Lower leg skin (tissue), 4 donors: ENCODE results near the gene HNRNPH2. TPM values are rescaled to one million over a fixed set of nuclear protein-coding genes. Genes with fewer than 3 reads are reported as not detected.

Experiments
- DNase-seq, 2 donors: peaks; one replicate each; pipeline ENCODE4 v3.0.0-alpha.2; 2019; ENCODE audit warnings: low spot score in 2 of 2
- H3K4me3 ChIP-seq: fragments of 200-600 bp; sonication (generic); 2 replicates; pipeline ENCODE4 v1.5.1; 2017; ENCODE audit warnings: mild to moderate bottlenecking, low read depth; ENCODE audit not compliant: poor library complexity, severe bottlenecking
- CTCF ChIP-seq, 3 donors: fragments of 450-650 bp; IDR thresholded peaks; one replicate each; pipeline ENCODE4 v1.5.1; 2016; ENCODE audit warnings: antibody characterized with exemption in 3 of 3, mild to moderate bottlenecking in 3 of 3, moderate library complexity in 2 of 3
- POLR2A ChIP-seq, 2 donors: fragments of 450-650 bp; IDR thresholded peaks; one replicate each; pipeline ENCODE4 v1.6.1; 2016 to 2017; ENCODE audit warnings: antibody characterized with exemption in 2 of 2, mild to moderate bottlenecking in 1 of 2, moderate library complexity in 1 of 2
- WGBS, 2 donors: methylation state at CpG; one replicate each; pipeline ENCODE4 v1.1.5; 2018; 5-methylcytosine and 5-hydroxymethylcytosine counted together
- intact Hi-C: fragments of 100-400 bp; cut with DNase I; formaldehyde crosslinking; loops from one replicate; pipeline ENCODE4 v1.15.0; 2023; ENCODE audit warnings: low total_unique reads
- total RNA-seq, 4 donors: library from RNA; depleted of rRNA; stranded (reverse); fragments of >200 nt; gene quantifications; one replicate each; pipeline ENCODE4 v1.1.0, GENCODE V29; 2016

Gene HNRNPH2
- total RNA-seq, 4 donors from 2014 or later = 43.5 to 54.7 (median 53.7) TPM

GRCh38 chrX:101427954-101428353 is 19.9 kb downstream of the HNRNPH2 start:
- TF ChIP-seq CTCF (IDR thresholded peaks at IDR 0.05) (no peak), POLR2A (IDR thresholded peaks at IDR 0.05) (no peak)
- intact Hi-C loops = no loop called here
- WGBS, 2 donors = 88 to 98% methylated on average over 2 of the region's 2 CpGs
- no peak for DNase-seq
- no peak overlapping the region for H3K4me3 ChIP-seq

GRCh38 chrX:101429934-101430333 is 21.9 kb downstream of the HNRNPH2 start:
- no peak for DNase-seq
- no peak overlapping the region for H3K4me3 ChIP-seq
- whole genome bisulfite sequencing, 2 donors = 100% methylated on average over 1 of the region's 1 CpG
- TF ChIP-seq CTCF (IDR thresholded peaks at IDR 0.05) = no peak
- TF ChIP-seq POLR2A (IDR thresholded peaks at IDR 0.05) = no peak
- intact Hi-C loops = no loop called here

- no peak for TF ChIP-seq CTCF (IDR thresholded peaks at IDR 0.05)
- TF ChIP-seq POLR2A (IDR thresholded peaks at IDR 0.05) = no peak
- no peak for DNase-seq
- 89 to 93% methylated on average over 2 of the region's 2 CpGs for WGBS, 2 donors
- H3K4me3 ChIP-seq = no peak overlapping the region
- intact Hi-C loops = no loop called here
Measured at GRCh38 chrX:101430457-101431078, 22.5 kb downstream of the HNRNPH2 start.

GRCh38 chrX:101442085-101442484 is 34.1 kb downstream of the HNRNPH2 start:
- intact Hi-C loops = no loop called here
- 75 to 100% methylated on average over 2 of the region's 2 CpGs for WGBS, 2 donors
- no peak for DNase-seq
- TF ChIP-seq POLR2A (IDR thresholded peaks at IDR 0.05) (no peak), CTCF (IDR thresholded peaks at IDR 0.05) (no peak)
- no peak overlapping the region for H3K4me3 ChIP-seq

GRCh38 chrX:101449279-101449678 is 41.3 kb downstream of the HNRNPH2 start:
- TF ChIP-seq POLR2A (IDR thresholded peaks at IDR 0.05) (no peak), CTCF (IDR thresholded peaks at IDR 0.05) (no peak)
- no peak for DNase-seq
- H3K4me3 ChIP-seq = no peak overlapping the region
- 95 to 96% methylated on average over 1 of the region's 1 CpG for WGBS, 2 donors
- intact Hi-C loops = no loop called here

GRCh38 chrX:101450085-101450484 is 42.1 kb downstream of the HNRNPH2 start:
- no peak for DNase-seq
- H3K4me3 ChIP-seq = no peak overlapping the region
- intact Hi-C loops = no loop called here
- WGBS, 2 donors = 66 to 100% methylated on average over 1 to 2 of the region's 2 CpGs
- TF ChIP-seq POLR2A (IDR thresholded peaks at IDR 0.05) (no peak), CTCF (IDR thresholded peaks at IDR 0.05) (no peak)
